GM23338 (cell line): ENCODE data around the gene ERMARD. TPM values are rescaled to one million over a fixed set of nuclear protein-coding genes. Genes with fewer than 3 reads are reported as not detected.

Experiments used
- ATAC-seq: fragments of 200-7000 bp; cut with Tn5 transposase; 3 replicates; pipeline ENCODE4 v1.9.1; 2020
- DNase-seq: peaks from one replicate; pipeline ENCODE4 v3.0.0-alpha.2; 2015; ENCODE audit warnings: low spot score
- H2AFZ ChIP-seq: fragments of 200-600 bp; sonication (generic); 2 replicates; pipeline ENCODE4 v1.8.0; 2016; ENCODE audit warnings: antibody characterized with exemption, mild to moderate bottlenecking, moderate library complexity
- H3F3A ChIP-seq: fragments of 200-600 bp; sonication (generic); replicated peaks from 2 replicates; pipeline ENCODE4 v1.8.0; 2017; ENCODE audit warnings: antibody characterized with exemption, mixed run types, low read depth
- H3K27ac ChIP-seq: fragments of 200-600 bp; sonication (generic); 2 replicates; pipeline ENCODE4 v1.6.1; 2016; ENCODE audit warnings: low read depth
- H3K27me3 ChIP-seq: fragments of 200-600 bp; sonication (generic); 2 replicates; pipeline ENCODE4 v1.8.0; 2016; ENCODE audit warnings: mild to moderate bottlenecking, mixed run types, moderate library complexity; ENCODE audit not compliant: insufficient read depth
- H3K36me3 ChIP-seq: fragments of 200-600 bp; sonication (generic); 2 replicates; pipeline ENCODE4 v1.8.0; 2016; ENCODE audit warnings: mild to moderate bottlenecking; ENCODE audit not compliant: insufficient read depth
- H3K4me1 ChIP-seq: fragments of 200-600 bp; sonication (generic); 2 replicates; pipeline ENCODE4 v1.8.0; 2016; ENCODE audit warnings: mild to moderate bottlenecking, moderate library complexity; ENCODE audit not compliant: insufficient read depth
- H3K4me2 ChIP-seq: fragments of 200-600 bp; sonication (generic); 2 replicates; pipeline ENCODE4 v1.7.1; 2017; ENCODE audit warnings: mixed run types
- H3K4me3 ChIP-seq: fragments of 200-600 bp; sonication (generic); 2 replicates; pipeline ENCODE4 v1.6.1; 2016; ENCODE audit warnings: mixed run types
- H3K79me2 ChIP-seq: fragments of 200-600 bp; sonication (generic); replicated peaks from 2 replicates; pipeline ENCODE4 v1.8.0; 2017; ENCODE audit warnings: mild to moderate bottlenecking; ENCODE audit not compliant: insufficient read depth
- H3K9me2 ChIP-seq: fragments of 200-600 bp; sonication (generic); 2 replicates; pipeline ENCODE4 v1.8.0; 2017; ENCODE audit not compliant: insufficient read depth
- H4K20me1 ChIP-seq: fragments of 200-600 bp; sonication (generic); replicated peaks from 2 replicates; pipeline ENCODE4 v1.8.0; 2017; ENCODE audit warnings: mild to moderate bottlenecking; ENCODE audit not compliant: insufficient read depth
- H3K27ac Mint-ChIP-seq: 2 replicates; pipeline ENCODE4 v1.8.0; 2020; ENCODE audit warnings: inconsistent platforms, mild to moderate bottlenecking, moderate library complexity, mixed read lengths
- H3K27me3 Mint-ChIP-seq: 3 replicates; pipeline ENCODE4 v1.8.0; 2022; ENCODE audit warnings: low read depth, mild to moderate bottlenecking, moderate library complexity, mixed read lengths, inconsistent platforms; ENCODE audit not compliant: insufficient read depth, poor library complexity
- H3K36me3 Mint-ChIP-seq: 3 replicates; pipeline ENCODE4 v1.8.0; 2021; ENCODE audit warnings: low read depth, mild to moderate bottlenecking, inconsistent platforms, moderate library complexity, mixed read lengths
- H3K4me1 Mint-ChIP-seq: 3 replicates; pipeline ENCODE4 v1.8.0; 2020; ENCODE audit warnings: mild to moderate bottlenecking, inconsistent platforms, mixed read lengths
- H3K4me3 Mint-ChIP-seq: 3 replicates; pipeline ENCODE4 v1.8.0; 2021; ENCODE audit warnings: moderate library complexity, mild to moderate bottlenecking, inconsistent platforms, mixed read lengths
- H3K9me3 Mint-ChIP-seq: 3 replicates; pipeline ENCODE4 v1.8.0; 2020; ENCODE audit warnings: moderate library complexity, mild to moderate bottlenecking, inconsistent platforms, mixed read lengths
- CTCF ChIP-seq, 2 experiments: fragments of 200-600 bp in 1 of 2; sonication (generic) in 1 of 2; conservative IDR thresholded peaks; 2 replicates each; pipeline versions ENCODE4 v1.5.1 to v1.6.1; 2016 to 2017; ENCODE audit warnings: antibody characterized with exemption in 2 of 2, low read depth in 2 of 2, mild to moderate bottlenecking in 2 of 2, moderate library complexity in 1 of 2
- ETS1 ChIP-seq: IDR thresholded peaks from 2 replicates; pipeline ENCODE4 v1.6.1; 2016; ENCODE audit warnings: antibody characterized with exemption
- EZH2phosphoT487 ChIP-seq: fragments of 200-600 bp; sonication (generic); IDR thresholded peaks from one replicate; pipeline ENCODE4 v1.8.1; 2018; ENCODE audit warnings: antibody characterized with exemption; ENCODE audit not compliant: unreplicated experiment
- JUNB ChIP-seq: IDR thresholded peaks from one replicate; pipeline ENCODE4 v1.6.1; 2016; ENCODE audit warnings: antibody characterized with exemption; ENCODE audit not compliant: unreplicated experiment
- POLR2AphosphoS5 ChIP-seq: IDR thresholded peaks from 2 replicates; pipeline ENCODE4 v1.6.1; 2016; ENCODE audit warnings: antibody characterized with exemption, low read depth
- ZNF114 ChIP-seq: fragments of 250-450 bp; sonication (Bioruptor Pico); IDR thresholded peaks from 2 replicates; pipeline ENCODE4 v1.5.0; 2020; ENCODE audit warnings: mild to moderate bottlenecking, moderate library complexity
- polyA plus RNA-seq: library from polyadenylated mRNA; unstranded; fragments of >200 nt; fragmentation: Nextera tagmentation; extraction: Ambion mirVana; gene quantifications from 2 replicates; pipeline ENCODE4 v1.2.1, GENCODE V29; 2016
- total RNA-seq: library from RNA; depleted of rRNA; stranded (reverse); fragments of >200 nt; shearing (Covaris generic); gene quantifications from 2 replicates; pipeline ENCODE4 v1.2.3, GENCODE V29; 2014
- TF ChIP-seq, protein P1 (sequence below): IDR thresholded peaks from one replicate; pipeline ENCODE4 v1.6.1; 2018; ENCODE audit warnings: antibody characterized with exemption; ENCODE audit not compliant: unreplicated experiment

Gene ERMARD
- total and polyA plus RNA-seq, 2 experiments from 2014 or later: 7.6 to 8.6 TPM

DNA sequence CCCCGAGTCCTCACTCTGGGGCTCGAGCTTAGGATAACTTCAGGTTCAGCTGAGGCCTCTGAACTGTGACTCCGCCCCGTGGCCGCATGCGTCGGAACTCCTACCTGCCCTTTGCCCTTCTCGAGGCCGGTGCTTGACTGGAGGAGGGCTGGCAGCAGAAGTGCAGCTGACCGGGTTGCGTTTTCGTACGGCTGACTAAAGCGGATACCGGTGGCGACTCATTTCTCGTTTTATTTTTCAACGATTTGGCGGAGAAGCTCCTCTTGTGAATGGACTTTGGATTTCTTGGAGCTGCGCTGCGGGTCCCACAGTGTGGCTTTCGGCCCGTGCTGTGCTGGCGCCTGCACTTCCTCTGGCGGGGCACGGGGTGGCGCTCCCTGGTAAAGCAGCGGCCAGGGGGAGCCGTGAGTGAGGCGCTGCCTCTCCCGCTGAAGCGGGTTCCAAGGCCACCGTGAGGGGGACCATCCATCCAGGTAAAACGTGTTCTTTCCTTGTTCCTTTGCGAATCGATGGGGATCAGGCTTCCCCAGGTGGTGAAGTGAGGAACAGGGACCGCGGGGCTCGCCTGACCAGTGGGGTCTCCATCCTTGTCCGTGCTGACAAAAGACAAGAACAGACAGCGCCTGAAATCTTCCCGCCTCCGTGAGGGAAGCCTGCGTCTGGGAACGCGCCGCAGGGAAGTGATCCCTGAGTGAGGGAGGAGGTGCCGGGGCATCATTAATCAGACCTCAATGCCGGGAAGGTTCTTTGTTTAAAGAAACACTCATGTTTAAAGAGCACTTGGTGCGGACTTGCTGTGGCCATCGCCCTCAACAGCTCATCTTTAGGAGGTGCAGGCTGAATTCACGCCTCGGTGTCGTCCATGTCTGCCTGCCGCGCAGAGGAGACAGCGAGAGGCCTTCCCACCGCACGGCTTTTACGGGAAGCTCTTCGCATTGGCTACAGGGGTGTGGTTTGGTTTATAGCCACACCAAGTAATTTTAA lies 38.8 kb downstream of the ERMARD start:
- Mint-ChIP-seq H3K4me1 (peaks cover 10% of the 10 kb centered on the region; the same call in 2 of the 3 replicates), H3K27me3 (peaks cover 14% of the 10 kb centered on the region), H3K4me3 (peak overlapping the region; percentile 80), H3K9me3 (no peaks in the 10 kb centered on the region), H3K36me3 (no peaks in the 10 kb centered on the region), H3K27ac (no peak overlapping the region; the same call in 1 of the 2 replicates)
- Histone ChIP-seq H3K79me2 (no peaks in the 10 kb centered on the region), H3K4me3 (peak overlapping the region; percentile 68), H3K27me3 (peaks cover 10% of the 10 kb centered on the region), H3F3A (no peaks in the 10 kb centered on the region), H3K27ac (no peak overlapping the region), H2AFZ (peak overlapping the region; percentile 100), H3K4me1 (no peaks in the 10 kb centered on the region), H3K9me2 (no peaks in the 10 kb centered on the region), H3K4me2 (peak overlapping the region; percentile 93), H4K20me1 (no peaks in the 10 kb centered on the region), H3K36me3 (no peaks in the 10 kb centered on the region)
- TF ChIP-seq CTCF (conservative IDR thresholded peaks at IDR 0.05; ENCODE audit: low read depth in 2 of 2) (peak; percentile 93 to 97), ZNF114 (CRISPR knock-in tag) (no peak), ETS1 (no peak), POLR2AphosphoS5 (peak; percentile 43; the same call in 1 of the 2 replicates)
- DNase-seq: peak; percentile 89
- ATAC-seq: peak; percentile 95

- Histone ChIP-seq H3K27ac (no peak overlapping the region), H3K4me3 (no peak overlapping the region), H3K27me3 (peaks cover 10% of the 10 kb centered on the region), H2AFZ (no peak overlapping the region), H4K20me1 (no peaks in the 10 kb centered on the region), H3K36me3 (no peaks in the 10 kb centered on the region), H3K4me2 (no peak overlapping the region), H3F3A (no peaks in the 10 kb centered on the region), H3K4me1 (no peaks in the 10 kb centered on the region), H3K79me2 (no peaks in the 10 kb centered on the region), H3K9me2 (no peaks in the 10 kb centered on the region)
- H3K36me3 Mint-ChIP-seq: no peaks in the 10 kb centered on the region
- H3K9me3 Mint-ChIP-seq: no peaks in the 10 kb centered on the region
- H3K27ac Mint-ChIP-seq: no peak overlapping the region
- no peak for DNase-seq
- H3K27me3 Mint-ChIP-seq: peaks cover 14% of the 10 kb centered on the region
- no peak for ATAC-seq
- H3K4me1 Mint-ChIP-seq: peaks cover 10% of the 10 kb centered on the region; the same call in 2 of the 3 replicates
- no peak overlapping the region for H3K4me3 Mint-ChIP-seq
- TF ChIP-seq JUNB (no peak), EZH2phosphoT487 (no peak), ZNF114 (CRISPR knock-in tag) (no peak)
- TF ChIP-seq, protein P1, sequence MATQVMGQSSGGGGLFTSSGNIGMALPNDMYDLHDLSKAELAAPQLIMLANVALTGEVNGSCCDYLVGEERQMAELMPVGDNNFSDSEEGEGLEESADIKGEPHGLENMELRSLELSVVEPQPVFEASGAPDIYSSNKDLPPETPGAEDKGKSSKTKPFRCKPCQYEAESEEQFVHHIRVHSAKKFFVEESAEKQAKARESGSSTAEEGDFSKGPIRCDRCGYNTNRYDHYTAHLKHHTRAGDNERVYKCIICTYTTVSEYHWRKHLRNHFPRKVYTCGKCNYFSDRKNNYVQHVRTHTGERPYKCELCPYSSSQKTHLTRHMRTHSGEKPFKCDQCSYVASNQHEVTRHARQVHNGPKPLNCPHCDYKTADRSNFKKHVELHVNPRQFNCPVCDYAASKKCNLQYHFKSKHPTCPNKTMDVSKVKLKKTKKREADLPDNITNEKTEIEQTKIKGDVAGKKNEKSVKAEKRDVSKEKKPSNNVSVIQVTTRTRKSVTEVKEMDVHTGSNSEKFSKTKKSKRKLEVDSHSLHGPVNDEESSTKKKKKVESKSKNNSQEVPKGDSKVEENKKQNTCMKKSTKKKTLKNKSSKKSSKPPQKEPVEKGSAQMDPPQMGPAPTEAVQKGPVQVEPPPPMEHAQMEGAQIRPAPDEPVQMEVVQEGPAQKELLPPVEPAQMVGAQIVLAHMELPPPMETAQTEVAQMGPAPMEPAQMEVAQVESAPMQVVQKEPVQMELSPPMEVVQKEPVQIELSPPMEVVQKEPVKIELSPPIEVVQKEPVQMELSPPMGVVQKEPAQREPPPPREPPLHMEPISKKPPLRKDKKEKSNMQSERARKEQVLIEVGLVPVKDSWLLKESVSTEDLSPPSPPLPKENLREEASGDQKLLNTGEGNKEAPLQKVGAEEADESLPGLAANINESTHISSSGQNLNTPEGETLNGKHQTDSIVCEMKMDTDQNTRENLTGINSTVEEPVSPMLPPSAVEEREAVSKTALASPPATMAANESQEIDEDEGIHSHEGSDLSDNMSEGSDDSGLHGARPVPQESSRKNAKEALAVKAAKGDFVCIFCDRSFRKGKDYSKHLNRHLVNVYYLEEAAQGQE: no peak
Observed at GRCh38 chr6:169791721-169792131, 40.3 kb downstream of the ERMARD start.
